IMR-90 (cell line): Measurements from ENCODE around the gene C4B. TPM values are rescaled to one million over a fixed set of nuclear protein-coding genes. Genes with fewer than 3 reads are reported as not detected.

Experiments used
- ATAC-seq: fragments of 200-7000 bp; cut with Tn5 transposase; 2 replicates; pipeline ENCODE4 v1.9.1; 2020; ENCODE audit warnings: low read depth, mild to moderate bottlenecking, moderate library complexity
- BruUV-seq: library from RNA; stranded (reverse); fragments of 400-500 nt; replicated peaks from 2 replicates; lab custom pipeline; 2021; lab: Mats Ljungman, UMichigan
- CTCF ChIA-PET: fragments of 300-600 bp; formaldehyde crosslinking; extraction: SDS; loops from one replicate; lab custom pipeline; 2021; ENCODE audit warnings: antibody characterized with exemption; lab: Yijun Ruan, JAX
- POLR2A ChIA-PET: fragments of 300-600 bp; sonication (Branson Sonifier 250); formaldehyde crosslinking; loops from one replicate; lab custom pipeline; 2022; ENCODE audit warnings: antibody characterized with exemption; ENCODE audit not compliant: unreplicated experiment; lab: Charles Lee
- DNase-seq: peaks from one replicate; pipeline ENCODE4 v3.0.0; 2013
- H2AFZ ChIP-seq: replicated peaks from 2 replicates; pipeline ENCODE3; 2013; ENCODE audit warnings: low read length, mild to moderate bottlenecking; ENCODE audit not compliant: poor library complexity
- H2AK5ac ChIP-seq: 2 replicates; pipeline ENCODE4 v1.6.1; 2013; ENCODE audit warnings: low read depth, low read length, inconsistent platforms
- H2AK9ac ChIP-seq: replicated peaks from 2 replicates; pipeline ENCODE3; 2013; ENCODE audit warnings: mild to moderate bottlenecking, low read depth, low read length, moderate library complexity; ENCODE audit not compliant: poor library complexity
- H2BK120ac ChIP-seq: 2 replicates; pipeline ENCODE4 v1.6.1; 2013; ENCODE audit warnings: low read depth, low read length, inconsistent platforms
- H2BK15ac ChIP-seq: 3 replicates; pipeline ENCODE4 v1.6.1; 2013; ENCODE audit warnings: low read depth, low read length, inconsistent platforms
- H2BK20ac ChIP-seq: 2 replicates; pipeline ENCODE4 v1.6.1; 2013; ENCODE audit warnings: low read depth, mild to moderate bottlenecking, inconsistent platforms, low read length, moderate library complexity
- H2BK5ac ChIP-seq: 2 replicates; pipeline ENCODE4 v1.6.1; 2013; ENCODE audit warnings: mild to moderate bottlenecking, low read depth, low read length, inconsistent platforms; ENCODE audit not compliant: poor library complexity, severe bottlenecking
- H3K14ac ChIP-seq: replicated peaks from 2 replicates; pipeline ENCODE4 v1.6.1; 2013; ENCODE audit warnings: low read depth, low read length, inconsistent platforms
- H3K18ac ChIP-seq: 2 replicates; pipeline ENCODE4 v1.6.1; 2013; ENCODE audit warnings: low read depth, low read length, control low read depth
- H3K23ac ChIP-seq: 2 replicates; pipeline ENCODE4 v1.6.1; 2013; ENCODE audit warnings: low read depth, low read length, inconsistent platforms
- H3K27ac ChIP-seq: 2 replicates; pipeline ENCODE4 v1.5.1; 2013; ENCODE audit warnings: mild to moderate bottlenecking, control low read depth, low read length; ENCODE audit not compliant: insufficient read depth
- H3K27me3 ChIP-seq: 2 replicates; pipeline ENCODE4 v1.6.1; 2013; ENCODE audit warnings: low read length; ENCODE audit not compliant: control insufficient read depth, insufficient read depth
- H3K36me3 ChIP-seq: 2 replicates; pipeline ENCODE4 v1.6.1; 2013; ENCODE audit warnings: low read length, mixed read lengths; ENCODE audit not compliant: control insufficient read depth, insufficient read depth
- H3K4ac ChIP-seq: 2 replicates; pipeline ENCODE4 v1.6.1; 2013; ENCODE audit warnings: low read depth, low read length, inconsistent platforms
- H3K4me1 ChIP-seq: 2 replicates; pipeline ENCODE4 v1.6.1; 2013; ENCODE audit warnings: low read length, mixed read lengths; ENCODE audit not compliant: control insufficient read depth, insufficient read depth
- H3K4me2 ChIP-seq: 2 replicates; pipeline ENCODE4 v1.6.1; 2013; ENCODE audit warnings: low read depth, mild to moderate bottlenecking, control low read depth, low read length, moderate library complexity
- H3K4me3 ChIP-seq: 2 replicates; pipeline ENCODE4 v1.5.1; 2013; ENCODE audit warnings: low read depth, mild to moderate bottlenecking, control low read depth, low read length, moderate library complexity; ENCODE audit not compliant: insufficient read depth
- H3K56ac ChIP-seq: 2 replicates; pipeline ENCODE4 v1.6.1; 2013; ENCODE audit warnings: low read length, inconsistent platforms; ENCODE audit not compliant: insufficient read depth; ENCODE audit errors: extremely low read depth
- H3K79me1 ChIP-seq, 2 experiments: 2 replicates each; pipeline ENCODE4 v1.6.1; 2013; ENCODE audit warnings: low read length in 2 of 2, inconsistent platforms in 1 of 2, low read depth in 1 of 2
- H3K9ac ChIP-seq: 2 replicates; pipeline ENCODE4 v1.6.1; 2013; ENCODE audit warnings: low read depth, low read length, control low read depth
- H3K9me1 ChIP-seq: 2 replicates; pipeline ENCODE4 v1.6.1; 2013; ENCODE audit warnings: low read length, inconsistent platforms; ENCODE audit not compliant: insufficient read depth
- H3K9me3 ChIP-seq: 2 replicates; pipeline ENCODE4 v1.6.1; 2013; ENCODE audit warnings: low read length; ENCODE audit not compliant: control insufficient read depth, insufficient read depth
- H4K20me1 ChIP-seq: 2 replicates; pipeline ENCODE4 v1.6.1; 2013; ENCODE audit warnings: low read length, inconsistent platforms; ENCODE audit not compliant: insufficient read depth
- H4K5ac ChIP-seq: 2 replicates; pipeline ENCODE4 v1.6.1; 2013; ENCODE audit warnings: mild to moderate bottlenecking, low read depth, low read length, control low read depth
- H4K8ac ChIP-seq, 2 experiments: 2 replicates each; pipeline ENCODE4 v1.6.1; 2013; ENCODE audit warnings: low read depth in 2 of 2, low read length in 2 of 2, control low read depth in 1 of 2, inconsistent platforms in 1 of 2
- H4K91ac ChIP-seq: 2 replicates; pipeline ENCODE4 v1.6.1; 2013; ENCODE audit warnings: low read depth, low read length, inconsistent platforms; ENCODE audit not compliant: insufficient read depth
- RCOR1 ChIP-seq: IDR thresholded peaks from 2 replicates; pipeline ENCODE4 v1.6.1; 2012; ENCODE audit warnings: mild to moderate bottlenecking, low read length, improper control_type of control experiment; ENCODE audit not compliant: insufficient replicate concordance
- WGBS, 2 experiments: methylation state at CpG; one replicate each; pipeline versions ENCODE4 v1.1.5 to v1.1.7; 2013; ENCODE audit warnings: missing lambda C conversion rate in 2 of 2; ENCODE audit not compliant: insufficient read length in 1 of 2; ENCODE audit errors: extremely low coverage in 2 of 2; 5-methylcytosine and 5-hydroxymethylcytosine counted together
- dilution Hi-C: fragments of 300-500 bp; cut with HindIII; formaldehyde crosslinking; loops from one replicate; pipeline ENCODE4 v1.14.3; 2018; ENCODE audit warnings: low sequenced_read_pairs; ENCODE audit not compliant: unreplicated experiment
- in situ Hi-C: fragments of 300-500 bp; cut with MboI; formaldehyde crosslinking; loops from 3 replicates; pipeline ENCODE4 v1.14.3; 2019; ENCODE audit warnings: low sequenced_read_pairs, inconsistent platforms, mixed read lengths
- intact Hi-C: fragments of 100-400 bp; cut with micrococcal nuclease; formaldehyde crosslinking; loops from 2 replicates; pipeline ENCODE4 v1.10.0; 2022
- polyA plus RNA-seq, 3 experiments: library from polyadenylated mRNA; depleted of rRNA; stranded (reverse); fragments of >200 nt; gene quantifications; 2 replicates each; pipeline ENCODE4 v1.2.3, GENCODE V29; 2012; ENCODE audit warnings: low replicate concordance in 1 of 3
- total RNA-seq: library from RNA; depleted of rRNA; stranded (reverse); fragments of >200 nt; gene quantifications from 2 replicates; pipeline ENCODE4 v1.2.3, GENCODE V29; 2012

Gene C4B
- total and polyA plus RNA-seq, 2 of the 4 experiments (the other 2 are of a cell fraction) = 0.54 to 4.2 TPM

- Histone ChIP-seq H2AK9ac (no peak overlapping the region), H2BK15ac (no peak overlapping the region), H3K9ac (no peak overlapping the region), H3K36me3 (no peaks in the 10 kb centered on the region), H2AK5ac (no peak overlapping the region; the same call in 1 of the 2 replicates), H3K23ac (no peak overlapping the region), H3K14ac (no peak overlapping the region), H3K4me3 (no peak overlapping the region), H3K27me3 (peaks cover 11% of the 10 kb centered on the region), H3K4me1 (peaks cover 12% of the 10 kb centered on the region), H3K9me3 (no peaks in the 10 kb centered on the region), H3K18ac (no peak overlapping the region), H3K4ac (no peak overlapping the region), H3K56ac (no peak overlapping the region), H4K8ac (no peak overlapping the region), H2BK120ac (no peak overlapping the region), H3K79me1 (no peaks in the 10 kb centered on the region), H3K9me1 (peaks cover 8% of the 10 kb centered on the region; the same call in 1 of the 2 replicates), H4K5ac (no peak overlapping the region), H3K4me2 (no peak overlapping the region), H4K20me1 (peaks cover 5% of the 10 kb centered on the region; the same call in 1 of the 2 replicates), H4K91ac (no peak overlapping the region), H2BK20ac (no peak overlapping the region), H2AFZ (no peak overlapping the region), H3K27ac (no peak overlapping the region), H2BK5ac (no peak overlapping the region)
- intact Hi-C loops = no loop called here
- in situ Hi-C loops = no loop called here
- ATAC-seq (no peak), DNase-seq (no peak)
- CTCF ChIA-PET = no interaction called here
- BruUV-seq = no TSS peak
- dilution Hi-C loops = no loop called here
- POLR2A ChIA-PET = no interaction called here
- WGBS, 2 experiments = 100% methylated on average over 1 of the region's 3 CpGs; no CpG with 5 or more reads in 1 of the 2 experiments
- no peak for TF ChIP-seq RCOR1
Measured at GRCh38 chr6:32073101-32073500, 58.5 kb downstream of the C4B start.
